Testis (tissue), 2 donors: ENCODE measurements around the gene PFKFB3.

Experiments
- POLR2A ChIP-seq: fragments of 450-650 bp; IDR thresholded peaks from one replicate; pipeline ENCODE4 v1.6.1; 2017; ENCODE audit warnings: antibody characterized with exemption, mild to moderate bottlenecking, moderate library complexity
- TF ChIP-seq, protein P1 (sequence below), 3 experiments: fragments of 450-650 bp in 2 of 3; fragments of 200-600 bp in 1 of 3; sonication (generic) in 1 of 3; IDR thresholded peaks; one replicate each; pipeline ENCODE4 v1.5.1; 2016 to 2019; ENCODE audit warnings: antibody characterized with exemption in 3 of 3, mild to moderate bottlenecking in 2 of 3, moderate library complexity in 1 of 3

DNA sequence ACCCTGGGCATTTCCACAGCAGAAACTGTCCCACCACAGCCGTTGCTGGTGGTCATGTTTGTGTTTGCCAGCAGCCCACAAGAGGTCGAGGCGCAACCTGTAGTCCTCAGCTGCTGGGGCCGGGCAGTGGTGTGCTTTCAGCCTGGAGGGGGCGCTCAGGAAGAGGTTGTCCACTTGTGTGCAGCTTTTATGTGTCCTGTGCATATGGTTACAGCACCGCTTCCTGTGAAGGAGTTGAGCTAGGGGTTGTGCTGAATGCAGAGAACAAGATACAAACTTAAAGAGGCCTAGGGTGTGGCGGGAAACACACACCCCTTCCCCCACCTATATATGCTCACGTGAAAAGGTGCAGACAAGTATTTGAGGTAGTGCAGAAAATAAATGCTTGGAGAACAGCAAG is 29.5 kb upstream of the PFKFB3 start:
- TF ChIP-seq, protein P1, sequence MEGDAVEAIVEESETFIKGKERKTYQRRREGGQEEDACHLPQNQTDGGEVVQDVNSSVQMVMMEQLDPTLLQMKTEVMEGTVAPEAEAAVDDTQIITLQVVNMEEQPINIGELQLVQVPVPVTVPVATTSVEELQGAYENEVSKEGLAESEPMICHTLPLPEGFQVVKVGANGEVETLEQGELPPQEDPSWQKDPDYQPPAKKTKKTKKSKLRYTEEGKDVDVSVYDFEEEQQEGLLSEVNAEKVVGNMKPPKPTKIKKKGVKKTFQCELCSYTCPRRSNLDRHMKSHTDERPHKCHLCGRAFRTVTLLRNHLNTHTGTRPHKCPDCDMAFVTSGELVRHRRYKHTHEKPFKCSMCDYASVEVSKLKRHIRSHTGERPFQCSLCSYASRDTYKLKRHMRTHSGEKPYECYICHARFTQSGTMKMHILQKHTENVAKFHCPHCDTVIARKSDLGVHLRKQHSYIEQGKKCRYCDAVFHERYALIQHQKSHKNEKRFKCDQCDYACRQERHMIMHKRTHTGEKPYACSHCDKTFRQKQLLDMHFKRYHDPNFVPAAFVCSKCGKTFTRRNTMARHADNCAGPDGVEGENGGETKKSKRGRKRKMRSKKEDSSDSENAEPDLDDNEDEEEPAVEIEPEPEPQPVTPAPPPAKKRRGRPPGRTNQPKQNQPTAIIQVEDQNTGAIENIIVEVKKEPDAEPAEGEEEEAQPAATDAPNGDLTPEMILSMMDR (IDR thresholded peaks at IDR 0.05), result no peak
- TF ChIP-seq POLR2A, result no peak
